Chondrocyte (in vitro differentiated cells): Measurements from ENCODE around the gene RASAL2. TPM values are rescaled to one million over a fixed set of nuclear protein-coding genes. Genes with fewer than 3 reads are reported as not detected.
"Not testable (repeated sequence)": the region's sequence is repeated elsewhere in the genome, so short reads cannot be mapped to it uniquely, and the experiment has no call there.

Experiments
- DNase-seq: peaks from one replicate; pipeline ENCODE4 v3.0.0; 2021; ENCODE audit warnings: mixed read lengths, low spot score
- H3K27ac Mint-ChIP-seq: one replicate; pipeline ENCODE4 v1.8.0; 2021; ENCODE audit warnings: mild to moderate bottlenecking, moderate library complexity, mixed read lengths; ENCODE audit not compliant: unreplicated experiment
- H3K27me3 Mint-ChIP-seq: 2 replicates; pipeline ENCODE4 v1.8.0; 2021; ENCODE audit warnings: low read depth, mixed read lengths
- H3K36me3 Mint-ChIP-seq: 2 replicates; pipeline ENCODE4 v1.8.0; 2021; ENCODE audit warnings: low read depth, mixed read lengths
- H3K4me1 Mint-ChIP-seq: 2 replicates; pipeline ENCODE4 v1.8.0; 2021; ENCODE audit warnings: low read depth, mild to moderate bottlenecking, mixed read lengths
- H3K4me3 Mint-ChIP-seq: one replicate; pipeline ENCODE4 v1.8.0; 2021; ENCODE audit warnings: mild to moderate bottlenecking, moderate library complexity, mixed read lengths; ENCODE audit not compliant: unreplicated experiment
- H3K9me3 Mint-ChIP-seq: 2 replicates; pipeline ENCODE4 v1.8.0; 2021; ENCODE audit warnings: low read depth, mixed read lengths
- total RNA-seq: library from RNA; stranded (reverse); gene quantifications from 3 replicates; pipeline ENCODE4 v1.2.1, GENCODE V29; 2021
- TF ChIP-seq, protein P1 (sequence below): fragments of 200-600 bp; sonication (generic); IDR thresholded peaks from 2 replicates; pipeline ENCODE4 v1.5.0; 2021; ENCODE audit warnings: antibody characterized with exemption, mild to moderate bottlenecking, moderate library complexity

RASAL2 gene
- total RNA-seq, 1 donor from 2014 or later: 40.1 TPM

DNA sequence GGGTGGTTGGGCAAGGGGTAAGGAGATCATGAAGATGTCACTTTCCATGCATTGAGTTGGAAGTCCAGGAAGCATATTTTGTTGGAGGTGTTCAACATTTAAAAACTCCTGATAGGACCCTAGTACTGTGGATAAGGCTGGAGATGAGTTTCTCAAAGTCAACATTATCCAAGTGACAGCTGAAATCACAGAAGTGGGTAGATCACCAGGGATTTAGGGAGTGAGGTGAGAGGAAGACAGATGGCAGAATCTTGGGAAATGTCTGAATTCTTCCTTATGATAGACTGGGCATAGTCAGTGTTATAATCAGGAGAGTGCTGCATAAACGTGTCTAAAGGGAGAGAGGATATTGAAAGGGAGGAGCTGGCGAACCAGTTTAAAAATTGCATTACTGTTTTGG lies 5.3 kb upstream of the RASAL2 start:
- Mint-ChIP-seq H3K4me3 (no peak overlapping the region), H3K27ac (no peak overlapping the region), H3K27me3 (no peaks in the 10 kb centered on the region), H3K9me3 (no peaks in the 10 kb centered on the region), H3K4me1 (peaks cover 40% of the 10 kb centered on the region), H3K36me3 (peaks cover 3% of the 10 kb centered on the region)
- DNase-seq: no peak
- TF ChIP-seq, protein P1, sequence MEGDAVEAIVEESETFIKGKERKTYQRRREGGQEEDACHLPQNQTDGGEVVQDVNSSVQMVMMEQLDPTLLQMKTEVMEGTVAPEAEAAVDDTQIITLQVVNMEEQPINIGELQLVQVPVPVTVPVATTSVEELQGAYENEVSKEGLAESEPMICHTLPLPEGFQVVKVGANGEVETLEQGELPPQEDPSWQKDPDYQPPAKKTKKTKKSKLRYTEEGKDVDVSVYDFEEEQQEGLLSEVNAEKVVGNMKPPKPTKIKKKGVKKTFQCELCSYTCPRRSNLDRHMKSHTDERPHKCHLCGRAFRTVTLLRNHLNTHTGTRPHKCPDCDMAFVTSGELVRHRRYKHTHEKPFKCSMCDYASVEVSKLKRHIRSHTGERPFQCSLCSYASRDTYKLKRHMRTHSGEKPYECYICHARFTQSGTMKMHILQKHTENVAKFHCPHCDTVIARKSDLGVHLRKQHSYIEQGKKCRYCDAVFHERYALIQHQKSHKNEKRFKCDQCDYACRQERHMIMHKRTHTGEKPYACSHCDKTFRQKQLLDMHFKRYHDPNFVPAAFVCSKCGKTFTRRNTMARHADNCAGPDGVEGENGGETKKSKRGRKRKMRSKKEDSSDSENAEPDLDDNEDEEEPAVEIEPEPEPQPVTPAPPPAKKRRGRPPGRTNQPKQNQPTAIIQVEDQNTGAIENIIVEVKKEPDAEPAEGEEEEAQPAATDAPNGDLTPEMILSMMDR: no peak

DNA sequence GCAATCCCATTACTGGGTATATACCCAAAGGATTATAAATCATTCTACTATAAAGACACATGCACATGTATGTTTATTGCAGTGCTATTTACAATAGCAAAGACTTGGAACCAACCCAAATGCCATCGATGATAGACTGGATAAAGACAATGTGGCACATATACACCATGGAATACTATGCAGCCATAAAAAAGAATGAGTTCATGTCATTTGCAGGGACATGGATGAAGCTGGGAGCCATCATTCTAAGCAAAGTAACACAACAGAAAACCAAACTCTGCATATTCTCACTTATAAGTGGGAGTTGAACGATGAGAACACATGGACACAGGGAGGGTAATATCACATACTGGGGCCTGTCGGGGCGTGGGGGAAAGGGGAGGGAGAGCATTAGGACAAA lies 2.5 kb upstream of the RASAL2 start:
- not testable (repeated sequence) for H3K4me3 Mint-ChIP-seq, H3K9me3 Mint-ChIP-seq, H3K27me3 Mint-ChIP-seq, H3K36me3 Mint-ChIP-seq, DNase-seq
- H3K4me1 Mint-ChIP-seq: peaks cover 48% of the 10 kb centered on the region
- H3K27ac Mint-ChIP-seq: peak overlapping the region; percentile 71

DNA sequence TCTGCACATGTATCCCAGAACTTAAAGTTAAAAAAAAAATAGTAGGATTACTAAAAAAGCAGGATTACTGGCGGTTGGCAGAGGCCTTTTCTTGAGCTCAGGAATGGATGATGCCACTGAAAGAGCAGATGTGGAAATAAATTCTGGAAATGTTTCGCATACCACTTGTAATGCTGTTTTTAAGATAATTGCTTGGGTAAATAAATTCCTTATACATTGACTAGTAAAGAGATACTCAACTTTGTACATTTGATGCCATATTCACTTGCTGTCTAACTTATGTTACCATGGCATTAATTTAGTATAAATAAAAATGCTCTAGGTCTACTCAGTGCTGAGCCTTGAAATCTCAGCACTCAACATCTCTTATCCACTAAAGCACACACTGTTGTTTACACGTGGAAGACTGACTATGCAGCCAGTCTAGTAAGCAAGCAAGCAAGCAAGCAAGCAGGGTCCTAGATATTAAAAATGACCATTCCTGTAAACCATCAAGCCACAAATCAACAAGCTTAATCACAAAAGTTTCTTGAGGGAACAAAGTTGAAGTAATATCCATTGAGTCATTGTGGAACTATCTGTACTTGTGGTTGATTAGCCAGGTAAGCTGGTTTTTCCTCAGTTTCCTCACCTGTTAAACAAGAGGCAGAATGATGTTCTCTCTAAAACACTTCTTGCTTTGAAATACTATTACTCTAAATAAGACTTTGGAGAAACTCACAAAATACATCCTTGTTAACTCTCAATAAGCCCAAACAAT lies 1.7 kb upstream of the RASAL2 start:
- TF ChIP-seq, protein P1: no peak
- Mint-ChIP-seq H3K36me3 (peaks cover 2% of the 10 kb centered on the region), H3K4me3 (peak overlapping the region; percentile 88), H3K27me3 (no peaks in the 10 kb centered on the region), H3K27ac (peak overlapping the region; percentile 93), H3K9me3 (no peaks in the 10 kb centered on the region), H3K4me1 (peaks cover 48% of the 10 kb centered on the region)
- no peak for DNase-seq

DNA sequence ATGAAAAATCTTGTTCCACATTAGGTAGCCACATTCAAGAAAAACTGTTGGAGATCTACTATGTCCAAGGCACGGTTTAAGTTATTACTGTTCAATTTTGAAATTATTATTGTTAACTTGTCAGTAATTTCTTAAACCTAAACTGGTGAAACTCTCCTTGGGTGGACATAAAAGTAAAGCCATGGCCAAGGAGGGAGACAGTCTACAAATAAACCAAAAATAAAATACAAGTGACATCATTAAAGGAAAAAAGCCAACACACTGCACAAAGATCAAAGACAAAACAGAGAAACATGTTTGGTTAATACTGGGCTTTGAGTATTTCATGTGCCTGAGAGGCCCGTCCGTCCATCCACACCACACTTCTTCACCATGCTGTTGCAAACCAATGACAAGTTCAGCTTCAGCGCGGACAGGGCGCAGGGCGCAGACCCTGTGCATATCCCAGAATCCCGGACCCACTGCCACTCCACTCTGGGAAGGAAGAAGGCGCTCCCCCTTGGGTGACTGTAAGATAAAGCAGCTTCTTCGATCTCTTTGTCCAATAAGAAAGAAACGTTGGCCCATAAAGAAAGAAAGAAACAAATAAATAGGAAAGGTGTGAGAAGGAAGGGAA lies 918 bp upstream of the RASAL2 start:
- Mint-ChIP-seq H3K36me3 (peaks cover 2% of the 10 kb centered on the region), H3K4me1 (peaks cover 54% of the 10 kb centered on the region)

DNA sequence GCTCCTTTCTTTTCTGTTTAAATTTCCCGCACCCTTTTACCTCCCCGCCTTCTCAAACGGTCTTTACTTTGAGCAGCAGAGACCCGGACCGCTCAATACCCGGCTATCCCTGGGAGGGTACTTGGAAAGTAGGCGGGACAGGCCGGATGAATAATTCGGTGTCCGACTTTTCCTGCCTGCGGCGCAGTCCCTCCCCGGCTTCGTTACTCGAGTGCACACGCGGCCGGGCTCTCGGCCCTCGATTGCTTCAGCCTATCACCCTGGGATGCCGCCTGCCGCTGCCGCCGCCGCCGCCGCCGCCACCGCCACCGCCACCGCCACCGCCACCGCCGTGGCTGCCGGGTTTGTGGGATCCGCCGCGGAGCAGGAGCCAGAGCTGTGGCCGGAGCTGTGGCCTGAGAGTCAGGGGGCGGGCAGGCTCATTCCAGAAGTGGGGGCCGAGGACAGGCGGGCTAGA lies 382 bp upstream of the RASAL2 start:
- Mint-ChIP-seq H3K4me3 (peak overlapping the region; percentile 88), H3K4me1 (peaks cover 59% of the 10 kb centered on the region), H3K9me3 (no peaks in the 10 kb centered on the region), H3K36me3 (peaks cover 2% of the 10 kb centered on the region), H3K27ac (peak overlapping the region; percentile 93), H3K27me3 (no peaks in the 10 kb centered on the region)
- TF ChIP-seq, protein P1: no peak
- DNase-seq: peak; percentile 99

More for the DNA sequence above, 918 bp upstream of the RASAL2 start:
- peak overlapping the region; percentile 88 for H3K4me3 Mint-ChIP-seq
- no peaks in the 10 kb centered on the region for H3K27me3 Mint-ChIP-seq
- TF ChIP-seq, protein P1: peak; percentile 40
- H3K27ac Mint-ChIP-seq: peak overlapping the region; percentile 93
- DNase-seq: no peak
- H3K9me3 Mint-ChIP-seq: no peaks in the 10 kb centered on the region
